Liver (tissue), 9 donors: ENCODE data around the gene EML1. TPM values are rescaled to one million over a fixed set of nuclear protein-coding genes. Genes with fewer than 3 reads are reported as not detected.

ENCODE experiments used
- DNase-seq: peaks from one replicate; pipeline ENCODE4 v3.0.0-alpha.2; 2017; ENCODE audit warnings: low spot score
- H3K27ac ChIP-seq, 2 donors: one replicate each; pipeline ENCODE4 v1.7.0; 2013; ENCODE audit warnings: inconsistent platforms in 2 of 2, low read length in 2 of 2, control low read depth in 1 of 2, low read depth in 1 of 2, mild to moderate bottlenecking in 1 of 2
- H3K27me3 ChIP-seq, 4 donors: one replicate each; pipeline versions ENCODE4 v1.6.1 to v1.7.0; 2013; ENCODE audit warnings: low read length in 3 of 4, inconsistent platforms in 1 of 4, mild to moderate bottlenecking in 1 of 4, moderate library complexity in 1 of 4; ENCODE audit not compliant: control insufficient read depth in 4 of 4, insufficient read depth in 4 of 4
- H3K36me3 ChIP-seq, 4 donors: one replicate each; pipeline versions ENCODE4 v1.6.1 to v1.7.0; 2013; ENCODE audit warnings: low read length in 3 of 4, mild to moderate bottlenecking in 3 of 4, low read depth in 1 of 4, moderate library complexity in 1 of 4; ENCODE audit not compliant: control insufficient read depth in 4 of 4, insufficient read depth in 3 of 4
- H3K4me1 ChIP-seq, 4 donors: one replicate each; pipeline versions ENCODE4 v1.6.1 to v1.7.0; 2013; ENCODE audit warnings: low read length in 3 of 4, mild to moderate bottlenecking in 3 of 4, moderate library complexity in 1 of 4; ENCODE audit not compliant: control insufficient read depth in 4 of 4, insufficient read depth in 4 of 4
- H3K4me3 ChIP-seq, 3 donors: one replicate each; pipeline versions ENCODE4 v1.6.1 to v1.7.0; 2013; ENCODE audit warnings: low read length in 3 of 3, control low read depth in 1 of 3, low read depth in 1 of 3, mild to moderate bottlenecking in 1 of 3
- H3K9ac ChIP-seq, 2 donors: one replicate each; pipeline ENCODE4 v1.7.0; 2013; ENCODE audit warnings: low read length in 2 of 2, mild to moderate bottlenecking in 2 of 2, moderate library complexity in 2 of 2, control low read depth in 1 of 2, low read depth in 1 of 2
- H3K9me3 ChIP-seq, 4 donors: one replicate each; pipeline versions ENCODE4 v1.6.1 to v1.7.0; 2013; ENCODE audit warnings: low read length in 3 of 4; ENCODE audit not compliant: control insufficient read depth in 4 of 4
- EGR1 ChIP-seq, 2 donors: IDR thresholded peaks; 2 replicates each; pipeline ENCODE4 v1.6.1; 2016 to 2018; ENCODE audit warnings: antibody characterized with exemption in 2 of 2, low read depth in 2 of 2
- FOXA2 ChIP-seq: IDR thresholded peaks from 2 replicates; pipeline ENCODE4 v1.6.1; 2016; ENCODE audit warnings: antibody characterized with exemption
- GABPA ChIP-seq, 2 donors: IDR thresholded peaks in 1 of 2; conservative IDR thresholded peaks in 1 of 2; 2 replicates each; pipeline ENCODE4 v1.6.1; 2016; ENCODE audit warnings: antibody characterized with exemption in 2 of 2, mild to moderate bottlenecking in 1 of 2, moderate library complexity in 1 of 2
- HNF4A ChIP-seq, 2 donors: conservative IDR thresholded peaks; 2 replicates each; pipeline ENCODE4 v1.6.1; 2016; ENCODE audit warnings: antibody characterized with exemption in 2 of 2, mild to moderate bottlenecking in 2 of 2
- HNF4G ChIP-seq: IDR thresholded peaks from 2 replicates; pipeline ENCODE4 v1.6.1; 2016; ENCODE audit warnings: antibody characterized with exemption
- JUND ChIP-seq, 2 donors: IDR thresholded peaks; 2 replicates each; pipeline ENCODE4 v1.6.1; 2016; ENCODE audit warnings: antibody characterized with exemption in 2 of 2
- NR2F2 ChIP-seq: IDR thresholded peaks from 2 replicates; pipeline ENCODE4 v1.6.1; 2016; ENCODE audit warnings: antibody characterized with exemption
- SP1 ChIP-seq: IDR thresholded peaks from 2 replicates; pipeline ENCODE4 v1.6.1; 2018; ENCODE audit warnings: antibody characterized with exemption, mild to moderate bottlenecking
- TAF1 ChIP-seq: conservative IDR thresholded peaks from 2 replicates; pipeline ENCODE4 v1.6.1; 2016; ENCODE audit warnings: antibody characterized with exemption, mild to moderate bottlenecking
- WGBS: extraction: QIAGEN DNeasy Blood & Tissue Kit; methylation state at CpG from one replicate; pipeline ENCODE4 v1.1.7; 2013; 5-methylcytosine and 5-hydroxymethylcytosine counted together
- polyA plus RNA-seq, 2 donors: library from polyadenylated mRNA; stranded (reverse) in 1 of 2; unstranded in 1 of 2; fragments of 200-250 nt in 1 of 2; fragments of >200 nt in 1 of 2; fragmentation: Nextera tagmentation in 1 of 2; extraction: Ambion mirVana in 1 of 2; gene quantifications; one replicate each; pipeline versions ENCODE4 v1.2.1 to v1.2.3, GENCODE V29; 2013 to 2015
- total RNA-seq, 2 donors: library from RNA; depleted of rRNA; stranded (reverse); fragments of >200 nt; gene quantifications; one replicate each; pipeline ENCODE4 v1.2.3, GENCODE V29; 2014
- TF ChIP-seq, protein P1 (sequence below): IDR thresholded peaks from 2 replicates; pipeline ENCODE4 v1.6.1; 2016; ENCODE audit warnings: antibody characterized with exemption
- TF ChIP-seq, protein P2 (sequence below): IDR thresholded peaks from 2 replicates; pipeline ENCODE4 v1.6.1; 2016; ENCODE audit warnings: antibody characterized with exemption
- TF ChIP-seq, protein P3 (sequence below): IDR thresholded peaks from 2 replicates; pipeline ENCODE4 v1.6.1; 2016; ENCODE audit warnings: antibody characterized with exemption
- TF ChIP-seq, protein P4 (sequence below): fragments of 150-350 bp; IDR thresholded peaks from 2 replicates; pipeline ENCODE4 v1.5.1; 2017; ENCODE audit warnings: improper control_type of control experiment, low read depth, low read length; ENCODE audit not compliant: missing input control
- donor health status: healthy.
- donor health status: healthy.
- donor health status: healthy.
- donor health status: healthy.
- donor health status: healthy.

Gene EML1
- total and polyA plus RNA-seq, 4 donors: 2.7 to 14.6 (median 4.6) TPM

DNA sequence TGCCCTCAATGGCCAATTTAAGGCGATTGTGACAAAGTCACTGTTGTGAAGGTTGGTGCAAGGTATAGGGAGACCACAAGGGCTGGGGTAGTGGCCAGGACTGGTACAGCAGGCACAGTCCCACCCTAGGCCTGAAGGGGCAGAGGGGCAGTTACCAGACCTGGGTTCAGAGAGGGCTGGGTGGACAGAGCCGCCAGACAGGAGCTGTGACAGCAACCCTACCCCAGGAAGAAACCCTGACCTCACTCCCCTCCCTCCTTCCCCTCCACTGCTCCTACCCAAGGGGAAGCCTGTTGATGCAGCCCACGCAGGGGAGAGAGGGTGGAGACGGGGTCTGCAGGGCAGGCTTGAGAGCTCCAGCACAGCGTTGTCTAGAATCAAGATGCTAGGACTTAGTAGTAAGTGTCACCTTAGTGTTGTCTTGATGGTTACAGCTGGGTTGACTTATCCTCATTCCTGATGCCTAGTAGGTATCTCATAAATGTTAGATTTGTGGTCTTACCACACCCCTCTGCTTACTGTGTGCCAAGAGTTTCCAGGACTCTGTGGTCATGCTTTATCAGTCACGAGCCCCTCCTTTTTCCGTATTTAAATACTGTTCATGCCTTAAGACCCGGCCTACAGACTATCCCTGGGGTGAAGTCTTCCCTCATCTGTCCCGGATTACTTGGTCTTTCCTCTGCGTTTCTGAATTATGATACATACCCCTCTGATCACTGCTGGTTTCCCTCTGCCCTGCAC, 14.4 kb downstream of the EML1 start:
- WGBS: 85% methylated on average over 10 of the region's 10 CpGs
- Histone ChIP-seq H3K27me3 (no peaks in the 10 kb centered on the region), H3K27ac (no peak overlapping the region), H3K9ac (no peak overlapping the region), H3K36me3 (no peaks in the 10 kb centered on the region), H3K9me3 (no peaks in the 10 kb centered on the region), H3K4me3 (no peak overlapping the region), H3K4me1 (no peaks in the 10 kb centered on the region)
- no peak for DNase-seq
- no peak for TF ChIP-seq EGR1 (IDR thresholded peaks at IDR 0.05; ENCODE audit: low read depth in 2 of 2)
- TF ChIP-seq HNF4G: no peak
- no peak for TF ChIP-seq HNF4A (conservative IDR thresholded peaks at IDR 0.05)
- TF ChIP-seq, protein P1, sequence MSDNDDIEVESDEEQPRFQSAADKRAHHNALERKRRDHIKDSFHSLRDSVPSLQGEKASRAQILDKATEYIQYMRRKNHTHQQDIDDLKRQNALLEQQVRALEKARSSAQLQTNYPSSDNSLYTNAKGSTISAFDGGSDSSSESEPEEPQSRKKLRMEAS: no peak
- TF ChIP-seq, protein P2, sequence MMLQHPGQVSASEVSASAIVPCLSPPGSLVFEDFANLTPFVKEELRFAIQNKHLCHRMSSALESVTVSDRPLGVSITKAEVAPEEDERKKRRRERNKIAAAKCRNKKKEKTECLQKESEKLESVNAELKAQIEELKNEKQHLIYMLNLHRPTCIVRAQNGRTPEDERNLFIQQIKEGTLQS: no peak

DNA sequence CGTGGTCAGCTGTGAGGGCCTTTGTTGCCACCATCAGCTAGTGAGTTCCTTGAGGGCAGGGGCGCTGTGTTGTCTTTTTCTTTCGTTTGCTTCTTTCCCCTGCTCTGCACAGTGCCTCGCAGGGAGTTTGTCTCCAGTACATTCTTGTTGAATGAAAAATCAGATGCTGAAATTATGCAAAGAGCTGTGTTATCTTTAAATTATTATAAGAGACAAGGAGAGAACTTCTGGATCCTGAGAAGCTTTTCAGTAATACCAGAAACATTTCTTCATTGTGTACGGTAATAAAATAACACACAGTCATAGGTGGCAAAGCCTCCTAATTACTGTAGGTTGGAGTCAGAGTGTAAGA, 14.9 kb downstream of the EML1 start:
- H3K9ac ChIP-seq: no peak overlapping the region
- no peak overlapping the region for H3K27ac ChIP-seq
- no peak for TF ChIP-seq JUND (IDR thresholded peaks at IDR 0.05)
- TF ChIP-seq GABPA (IDR thresholded peaks at IDR 0.05 in 1 of 2, conservative IDR thresholded peaks at IDR 0.05 in 1 of 2): no peak
- TF ChIP-seq, protein P3, sequence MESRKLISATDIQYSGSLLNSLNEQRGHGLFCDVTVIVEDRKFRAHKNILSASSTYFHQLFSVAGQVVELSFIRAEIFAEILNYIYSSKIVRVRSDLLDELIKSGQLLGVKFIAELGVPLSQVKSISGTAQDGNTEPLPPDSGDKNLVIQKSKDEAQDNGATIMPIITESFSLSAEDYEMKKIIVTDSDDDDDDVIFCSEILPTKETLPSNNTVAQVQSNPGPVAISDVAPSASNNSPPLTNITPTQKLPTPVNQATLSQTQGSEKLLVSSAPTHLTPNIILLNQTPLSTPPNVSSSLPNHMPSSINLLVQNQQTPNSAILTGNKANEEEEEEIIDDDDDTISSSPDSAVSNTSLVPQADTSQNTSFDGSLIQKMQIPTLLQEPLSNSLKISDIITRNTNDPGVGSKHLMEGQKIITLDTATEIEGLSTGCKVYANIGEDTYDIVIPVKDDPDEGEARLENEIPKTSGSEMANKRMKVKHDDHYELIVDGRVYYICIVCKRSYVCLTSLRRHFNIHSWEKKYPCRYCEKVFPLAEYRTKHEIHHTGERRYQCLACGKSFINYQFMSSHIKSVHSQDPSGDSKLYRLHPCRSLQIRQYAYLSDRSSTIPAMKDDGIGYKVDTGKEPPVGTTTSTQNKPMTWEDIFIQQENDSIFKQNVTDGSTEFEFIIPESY: no peak
- TF ChIP-seq NR2F2: no peak
- TF ChIP-seq TAF1: no peak
- TF ChIP-seq, protein P2: no peak
- TF ChIP-seq, protein P4, sequence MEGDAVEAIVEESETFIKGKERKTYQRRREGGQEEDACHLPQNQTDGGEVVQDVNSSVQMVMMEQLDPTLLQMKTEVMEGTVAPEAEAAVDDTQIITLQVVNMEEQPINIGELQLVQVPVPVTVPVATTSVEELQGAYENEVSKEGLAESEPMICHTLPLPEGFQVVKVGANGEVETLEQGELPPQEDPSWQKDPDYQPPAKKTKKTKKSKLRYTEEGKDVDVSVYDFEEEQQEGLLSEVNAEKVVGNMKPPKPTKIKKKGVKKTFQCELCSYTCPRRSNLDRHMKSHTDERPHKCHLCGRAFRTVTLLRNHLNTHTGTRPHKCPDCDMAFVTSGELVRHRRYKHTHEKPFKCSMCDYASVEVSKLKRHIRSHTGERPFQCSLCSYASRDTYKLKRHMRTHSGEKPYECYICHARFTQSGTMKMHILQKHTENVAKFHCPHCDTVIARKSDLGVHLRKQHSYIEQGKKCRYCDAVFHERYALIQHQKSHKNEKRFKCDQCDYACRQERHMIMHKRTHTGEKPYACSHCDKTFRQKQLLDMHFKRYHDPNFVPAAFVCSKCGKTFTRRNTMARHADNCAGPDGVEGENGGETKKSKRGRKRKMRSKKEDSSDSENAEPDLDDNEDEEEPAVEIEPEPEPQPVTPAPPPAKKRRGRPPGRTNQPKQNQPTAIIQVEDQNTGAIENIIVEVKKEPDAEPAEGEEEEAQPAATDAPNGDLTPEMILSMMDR: no peak
- no peak for TF ChIP-seq HNF4A (conservative IDR thresholded peaks at IDR 0.05)
- no peak for TF ChIP-seq FOXA2
- TF ChIP-seq HNF4G: no peak
- TF ChIP-seq SP1: no peak
- no peak for TF ChIP-seq EGR1 (IDR thresholded peaks at IDR 0.05; ENCODE audit: low read depth in 2 of 2)
- no peaks in the 10 kb centered on the region for H3K36me3 ChIP-seq
- no peaks in the 10 kb centered on the region for H3K27me3 ChIP-seq
- DNase-seq: no peak
- WGBS: 86% methylated on average over 5 of the region's 5 CpGs
- no peaks in the 10 kb centered on the region for H3K4me1 ChIP-seq
- H3K4me3 ChIP-seq: no peak overlapping the region
- H3K9me3 ChIP-seq: no peaks in the 10 kb centered on the region
